Left cardiac atrium (tissue), 4 donors: Measurements from ENCODE around the gene RDH5. TPM values are rescaled to one million over a fixed set of nuclear protein-coding genes. Genes with fewer than 3 reads are reported as not detected.

Experiments
- ATAC-seq, 2 donors: fragments of 200-7000 bp; cut with Tn5 transposase; one replicate each; pipeline ENCODE4 v1.9.1; 2020; ENCODE audit warnings: mild to moderate bottlenecking in 2 of 2, moderate library complexity in 2 of 2
- DNase-seq: peaks from one replicate; pipeline ENCODE4 v3.0.0-alpha.2; 2020
- intact Hi-C, 2 donors: fragments of 100-400 bp; cut with DNase I; formaldehyde crosslinking; loops; one replicate each; pipeline versions ENCODE4 v1.14.1 to v1.15.1; 2022 to 2023
- total RNA-seq, 2 donors: library from RNA; stranded (reverse); fragmentation: NEBNext Ultra II Directional; extraction: Animal tissue kit (Norgen Biotek cat#: 25700); gene quantifications; one replicate each; pipeline ENCODE4 v1.2.1, GENCODE V29; 2021
- donor health status: DM: no; HTN: yes; CAD: no.
- donor health status: DM: no; HTN: yes; CAD: no; lungs with severe emphysema.
- donor health status: DM: yes; HTN: yes; CAD: no.
- donor health status: Dilated cardiomyopathy.

RDH5 gene
- total RNA-seq, 2 donors from 2014 or later: 29.5 to 38.1 TPM

GRCh38 chr12:55707841-55708694 is 12.1 kb upstream of the RDH5 start, which contains the start of gene ITGA7:
Gene ITGA7, minus strand, starts transcription at chr12:55707904. Its CDS starts 222 bp downstream, at chr12:55707682.
- DNase-seq: peak; percentile 82
- intact Hi-C loops: no loop called here
- peak; percentile 51 to 69 for ATAC-seq

GRCh38 chr12:55708695-55709233 is 11.4 kb upstream of the RDH5 start:
- intact Hi-C loops: no loop called here
- ATAC-seq (peak; percentile 55 to 58), DNase-seq (peak; percentile 66)

DNA sequence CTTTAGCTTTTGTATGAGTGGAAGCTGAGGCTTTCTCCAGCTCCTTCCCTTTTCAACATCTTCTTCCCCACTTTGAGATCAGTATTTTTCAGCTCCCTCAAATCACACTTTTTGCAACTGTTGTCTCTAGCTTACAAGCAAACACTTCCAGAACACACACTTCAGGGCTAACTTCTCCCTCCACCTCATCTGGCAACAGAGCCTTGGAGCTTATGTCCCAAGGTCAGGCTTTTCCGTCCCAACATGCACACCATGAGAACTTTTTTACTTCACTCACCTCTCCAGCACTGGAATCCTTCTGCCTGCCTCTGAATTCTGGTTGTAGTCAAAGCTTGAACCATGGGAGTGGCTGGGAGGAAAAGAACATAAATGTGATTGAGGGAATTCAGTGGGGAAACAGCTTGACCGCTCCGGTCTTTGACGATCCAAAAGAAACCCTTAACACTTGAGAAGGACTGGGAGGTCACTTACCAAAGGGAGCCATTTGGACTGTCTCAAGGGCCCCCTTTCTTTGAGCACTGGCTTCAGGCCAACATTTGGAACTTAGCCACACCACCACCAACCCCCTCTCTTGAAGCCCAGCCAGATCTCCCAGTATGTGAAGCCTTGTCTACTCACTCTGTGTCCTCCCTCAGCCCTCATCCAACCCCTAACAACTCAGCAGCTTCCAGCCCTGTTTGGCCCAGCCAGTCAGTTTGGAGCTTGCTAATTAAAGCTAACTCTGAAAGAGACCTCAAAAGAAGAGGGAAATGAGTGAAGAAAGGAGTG is 8.2 kb upstream of the RDH5 start:
- ATAC-seq (peak; percentile 34 to 58), DNase-seq (peak; percentile 71)
- intact Hi-C loops: no loop called here

DNA sequence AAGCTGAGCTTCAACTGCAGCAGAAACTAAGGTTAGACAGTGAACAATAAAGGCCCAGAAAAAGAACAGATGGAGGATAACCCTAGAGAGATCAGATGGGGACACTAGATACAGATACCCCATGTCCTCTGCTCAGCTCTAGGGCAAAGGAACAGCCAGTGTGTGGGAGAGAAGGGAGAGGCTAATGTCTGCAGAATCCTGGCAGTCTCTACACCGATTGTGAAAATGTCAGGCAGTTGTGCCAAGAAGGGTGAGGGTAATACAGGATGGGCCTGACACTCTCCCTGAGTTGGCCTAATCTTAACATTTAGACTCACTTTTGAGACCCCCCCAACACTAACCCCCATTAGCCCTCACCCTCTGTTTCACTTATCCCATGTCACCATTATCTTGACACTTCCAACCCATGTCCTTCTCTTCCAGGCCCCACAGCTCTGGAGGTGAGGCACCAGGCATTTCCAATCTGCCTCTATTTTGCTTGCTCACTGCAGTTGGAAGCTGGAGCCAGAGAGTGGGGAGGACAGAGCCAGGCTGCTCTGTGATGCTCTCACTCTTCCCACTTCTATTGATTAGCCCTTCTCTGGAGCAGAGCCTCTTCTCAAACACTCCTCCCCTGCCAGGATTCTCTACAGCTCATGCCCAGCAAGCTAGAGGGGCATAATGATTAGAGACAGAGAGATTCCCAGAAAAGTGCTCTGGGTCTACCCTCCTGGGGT is 7.3 kb upstream of the RDH5 start:
- intact Hi-C loops: no loop called here
- ATAC-seq: peak in 1 of 2 donors; percentile 13
- DNase-seq: peak; percentile 21

GRCh38 chr12:55713721-55714120 is 6.5 kb upstream of the RDH5 start:
- DNase-seq: no peak
- ATAC-seq: no peak

GRCh38 chr12:55715169-55715764 is 4.9 kb upstream of the RDH5 start:
- DNase-seq (peak; percentile 5), ATAC-seq (no peak)
- intact Hi-C loops: no loop called here

More at GRCh38 chr12:55713721-55714120, 6.5 kb upstream of the RDH5 start:
- intact Hi-C loops: no loop called here

DNA sequence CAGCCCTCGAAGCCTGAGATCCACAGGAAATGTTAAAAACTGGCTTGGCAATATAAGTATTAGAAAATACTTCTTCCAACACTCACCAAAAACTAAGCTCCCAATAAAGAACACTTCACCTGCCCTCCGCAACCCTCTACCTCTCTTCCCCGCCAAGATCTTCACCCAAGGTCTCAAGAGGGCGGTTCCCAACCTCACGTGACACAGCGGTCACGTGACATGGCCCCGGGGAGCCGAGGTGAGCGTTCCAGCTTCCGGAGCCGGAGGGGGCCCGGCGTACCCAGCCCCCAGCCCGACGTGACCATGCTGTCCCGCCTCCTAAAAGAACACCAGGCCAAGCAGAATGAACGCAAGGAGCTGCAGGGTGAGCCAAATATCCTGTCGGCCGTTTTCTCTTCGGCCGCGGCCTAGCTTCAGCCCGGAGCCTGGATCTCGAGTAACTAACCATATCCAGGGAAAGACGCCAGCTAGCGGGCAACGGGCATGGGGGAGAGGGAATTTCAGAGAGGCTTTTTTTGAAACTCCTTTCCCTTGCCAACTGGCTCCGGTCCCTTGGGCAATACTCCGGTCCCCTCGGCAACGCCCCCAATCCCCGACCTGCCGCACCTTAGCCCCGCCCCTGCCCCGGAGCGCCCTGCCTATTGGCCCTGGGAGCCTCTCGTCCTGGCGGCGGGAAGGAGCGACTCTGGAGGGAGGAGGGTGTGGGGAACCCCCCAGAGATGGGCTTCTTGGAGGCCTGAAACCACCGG is 4.2 kb upstream of the RDH5 start, which contains the start of gene BLOC1S1:
BLOC1S1 (plus strand) TSS at position 214 of the 749 bp plus-strand sequence; CDS start at position 220, 6 bp downstream.
- peak; percentile 63 to 67 for ATAC-seq
- intact Hi-C loops: no loop called here
- peak; percentile 94 for DNase-seq

DNA sequence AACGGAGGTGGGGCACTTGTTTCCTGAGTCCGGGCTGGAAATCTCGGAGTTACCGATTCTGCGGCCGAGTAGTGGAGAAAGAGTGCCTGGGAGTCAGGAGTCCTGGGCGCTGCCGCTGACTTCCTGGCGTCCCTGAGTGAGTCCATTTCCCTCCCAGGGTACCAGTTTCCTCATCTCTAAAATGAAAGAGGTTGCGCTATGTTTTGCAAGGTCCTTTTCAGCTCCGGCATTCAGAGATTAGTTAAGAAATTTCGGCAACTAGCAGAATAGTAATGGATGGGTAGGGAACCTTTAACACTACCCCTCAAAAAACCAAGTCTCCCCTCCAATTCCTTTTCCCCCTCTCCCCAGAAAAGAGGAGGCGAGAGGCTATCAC is 3.6 kb upstream of the RDH5 start:
- ATAC-seq (peak in 1 of 2 donors; percentile 1), DNase-seq (no peak)
- intact Hi-C loops: no loop called here

DNA sequence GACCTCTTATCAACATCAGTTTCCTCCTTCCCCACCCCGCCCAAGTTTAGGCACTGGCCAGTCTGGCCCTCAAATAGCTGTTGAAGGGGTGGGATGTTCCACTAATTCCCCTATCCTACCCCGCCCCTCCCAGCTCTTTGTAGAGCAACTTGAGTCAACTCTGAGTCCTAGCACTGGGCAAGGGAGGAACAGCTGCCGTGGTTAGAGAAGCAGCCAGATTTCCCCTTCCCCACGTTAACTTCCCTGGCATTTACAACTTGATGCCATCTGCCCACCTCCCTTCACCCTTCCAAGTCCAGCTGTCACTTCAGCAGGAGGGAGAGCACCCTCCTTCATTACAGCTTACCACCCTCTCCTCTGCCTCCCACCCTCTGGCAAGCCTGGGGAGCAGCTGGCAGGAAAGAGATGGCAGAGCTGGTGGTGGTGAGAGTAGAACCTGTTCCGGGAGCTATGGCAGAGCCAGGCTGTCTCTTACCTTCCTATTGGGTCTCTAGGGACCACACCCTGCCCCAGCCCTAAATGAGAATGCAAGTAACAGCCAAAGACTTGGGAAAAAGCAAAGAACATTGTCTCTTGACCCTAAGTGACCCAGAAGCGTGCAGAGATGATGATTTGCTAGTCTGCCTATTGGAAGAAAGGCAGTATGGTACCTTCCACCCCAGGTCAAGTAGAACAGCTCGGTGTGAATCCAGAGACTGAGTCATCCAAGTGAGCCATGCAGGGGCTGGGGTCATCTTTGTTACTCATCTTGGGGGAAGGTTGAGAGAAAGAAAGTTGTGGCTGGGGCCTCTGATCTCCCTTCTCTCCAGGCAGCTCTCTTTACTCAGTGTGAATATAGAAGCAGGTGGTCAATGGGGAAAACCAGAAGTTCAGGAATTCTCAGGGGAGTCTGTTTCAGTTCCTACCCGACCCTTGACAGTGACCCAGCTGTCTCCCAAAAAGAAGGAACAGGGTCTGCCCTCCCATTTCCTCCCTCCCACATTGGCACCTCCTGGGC is 2.9 kb upstream of the RDH5 start:
- intact Hi-C loops: no loop called here
- no peak for DNase-seq
- ATAC-seq: no peak

DNA sequence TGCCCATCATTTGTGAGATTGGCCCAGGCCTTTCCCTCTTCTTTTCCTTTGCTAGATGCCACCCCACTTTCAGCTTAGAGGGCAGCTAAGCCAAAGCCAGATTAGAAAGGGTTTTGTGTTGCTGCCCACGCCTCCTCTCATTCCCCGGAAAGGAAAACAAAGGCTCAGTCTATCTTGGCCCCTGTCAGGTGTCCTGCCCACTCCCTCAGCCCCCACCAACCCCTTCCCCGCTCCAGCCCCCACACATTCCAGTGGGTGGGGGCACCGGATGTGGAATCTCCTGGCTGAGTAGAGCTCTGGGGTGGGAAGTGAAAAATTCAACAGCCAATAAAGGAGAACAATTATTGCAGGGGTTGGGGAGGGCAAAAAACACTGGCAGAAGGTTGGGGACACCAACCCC is 2.2 kb upstream of the RDH5 start:
- DNase-seq (no peak), ATAC-seq (no peak)
- intact Hi-C loops: no loop called here

DNA sequence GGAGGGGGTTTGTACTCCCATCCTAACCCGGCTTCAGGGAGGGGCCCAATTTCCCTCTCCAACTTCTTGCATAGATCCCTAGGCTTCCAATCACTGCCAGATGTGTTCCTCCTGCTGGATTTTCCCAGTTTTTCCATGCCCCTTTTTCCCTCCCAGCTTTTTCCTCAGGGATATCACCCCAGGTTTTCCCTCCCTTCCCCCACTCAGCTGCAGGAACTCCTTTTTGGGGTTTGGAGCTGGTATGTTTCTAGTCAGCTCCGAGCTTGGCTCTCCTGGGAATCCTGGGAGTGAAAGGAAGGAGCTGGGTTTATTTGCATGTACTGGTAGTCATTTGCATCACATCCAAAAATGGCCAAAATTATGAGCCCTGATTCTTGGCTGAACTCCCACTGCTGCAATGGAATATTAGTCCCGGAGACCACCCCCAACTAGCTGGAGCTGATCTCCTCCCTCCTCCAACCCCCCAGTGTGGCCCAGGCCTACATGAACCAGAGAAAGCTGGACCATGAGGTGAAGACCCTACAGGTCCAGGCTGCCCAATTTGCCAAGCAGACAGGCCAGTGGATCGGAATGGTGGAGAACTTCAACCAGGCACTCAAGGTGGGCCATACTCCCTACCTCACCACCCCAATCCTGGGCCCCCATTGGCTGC is 1.4 kb upstream of the RDH5 start:
- DNase-seq: no peak
- intact Hi-C loops: no loop called here
- ATAC-seq: no peak

GRCh38 chr12:55719371-55719770 is 822 bp upstream of the RDH5 start:
- intact Hi-C loops: no loop called here
- no peak for DNase-seq
- ATAC-seq: no peak

GRCh38 chr12:55720894-55721444 is 776 bp downstream of the RDH5 start:
- intact Hi-C loops: no loop called here
- DNase-seq: peak; percentile 78

DNA sequence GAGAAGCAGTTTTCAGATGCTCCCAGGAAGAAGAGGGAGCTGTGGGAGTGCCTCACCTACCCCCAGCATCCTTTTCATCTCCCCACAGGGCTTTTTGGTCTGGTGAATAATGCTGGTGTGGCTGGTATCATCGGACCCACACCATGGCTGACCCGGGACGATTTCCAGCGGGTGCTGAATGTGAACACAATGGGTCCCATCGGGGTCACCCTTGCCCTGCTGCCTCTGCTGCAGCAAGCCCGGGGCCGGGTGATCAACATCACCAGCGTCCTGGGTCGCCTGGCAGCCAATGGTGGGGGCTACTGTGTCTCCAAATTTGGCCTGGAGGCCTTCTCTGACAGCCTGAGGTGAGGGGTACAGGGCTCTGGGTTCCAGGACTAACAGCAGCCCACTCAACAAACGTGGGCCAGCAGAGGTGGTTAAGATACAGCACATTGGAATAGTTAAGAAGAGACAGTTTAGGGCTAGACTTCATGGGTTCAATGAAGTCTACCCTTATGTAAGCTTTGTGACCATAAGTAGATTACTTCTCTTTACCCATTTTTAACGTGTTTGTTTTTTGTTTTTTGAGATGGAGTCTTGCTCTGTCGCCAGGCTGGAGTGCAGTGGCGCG is 1.5 kb downstream of the RDH5 start:
- no peak for ATAC-seq
- no peak for DNase-seq
- intact Hi-C loops: no loop called here

More at GRCh38 chr12:55720894-55721444, 776 bp downstream of the RDH5 start:
- ATAC-seq: peak; percentile 50 to 54

DNA sequence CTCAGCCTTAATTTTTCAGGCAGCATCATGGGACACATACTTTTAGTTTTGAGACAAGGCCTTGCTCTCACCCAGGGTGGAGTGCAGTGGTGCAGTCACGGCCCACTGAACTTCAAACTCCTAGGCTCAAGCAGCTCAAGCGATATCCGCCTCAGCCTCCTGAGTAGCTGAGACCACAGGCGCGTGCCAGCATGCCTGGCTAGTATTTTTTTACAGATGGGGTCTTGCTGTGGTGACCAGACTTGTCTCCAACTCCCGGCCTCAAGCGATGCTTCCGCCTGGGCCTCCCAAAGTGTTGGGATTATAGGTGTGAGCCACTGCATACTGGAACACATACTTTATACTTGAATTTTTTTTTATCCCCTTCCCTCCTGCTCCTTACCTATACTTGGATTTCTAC is 2.8 kb downstream of the RDH5 start:
- ATAC-seq (no peak), DNase-seq (no peak)
- intact Hi-C loops: no loop called here
